Smooth muscle cell (in vitro differentiated cells): ENCODE results near the gene LTBP2. TPM values are rescaled to one million over a fixed set of nuclear protein-coding genes. Genes with fewer than 3 reads are reported as not detected.

Experiments
- DNase-seq: peaks from one replicate; lab custom pipeline; 2025; ENCODE audit not compliant: unreplicated experiment; lab: John Stamatoyannopoulos, UW
- H2AFZ ChIP-seq: fragments of 200-600 bp; sonication (generic); 2 replicates; pipeline ENCODE4 v1.6.0; 2016; ENCODE audit warnings: antibody characterized with exemption, low read depth, mild to moderate bottlenecking
- H3F3A ChIP-seq: fragments of 200-600 bp; sonication (generic); 2 replicates; pipeline ENCODE4 v1.6.0; 2017; ENCODE audit warnings: antibody characterized with exemption, low read depth
- H3K27ac ChIP-seq: fragments of 200-600 bp; sonication (generic); 2 replicates; pipeline ENCODE4 v1.5.1; 2016; ENCODE audit warnings: low read depth, mild to moderate bottlenecking
- H3K27me3 ChIP-seq: fragments of 200-600 bp; sonication (generic); 2 replicates; pipeline ENCODE4 v1.6.1; 2016; ENCODE audit warnings: low read depth, mild to moderate bottlenecking
- H3K36me3 ChIP-seq: fragments of 200-600 bp; sonication (generic); 2 replicates; pipeline ENCODE4 v1.5.1; 2016; ENCODE audit warnings: low read depth
- H3K4me1 ChIP-seq: fragments of 200-600 bp; sonication (generic); 2 replicates; pipeline ENCODE4 v1.5.1; 2016; ENCODE audit warnings: low read depth
- H3K4me2 ChIP-seq: fragments of 200-600 bp; sonication (generic); 2 replicates; pipeline ENCODE4 v1.6.0; 2016; ENCODE audit warnings: mild to moderate bottlenecking
- H3K4me3 ChIP-seq: fragments of 200-600 bp; sonication (generic); 2 replicates; pipeline ENCODE4 v1.5.1; 2016; ENCODE audit warnings: mild to moderate bottlenecking
- H3K79me2 ChIP-seq: fragments of 200-600 bp; sonication (generic); 2 replicates; pipeline ENCODE4 v1.6.0; 2016; ENCODE audit warnings: low read depth, mild to moderate bottlenecking
- H3K9ac ChIP-seq: fragments of 200-600 bp; sonication (generic); 2 replicates; pipeline ENCODE4 v1.6.0; 2016; ENCODE audit warnings: low read depth
- H3K9me3 ChIP-seq: fragments of 200-600 bp; sonication (generic); replicated peaks from 2 replicates; pipeline ENCODE4 v1.5.1; 2016; ENCODE audit warnings: low read depth
- H4K20me1 ChIP-seq: fragments of 200-600 bp; sonication (generic); 2 replicates; pipeline ENCODE4 v1.6.0; 2016; ENCODE audit warnings: low read depth
- CTCF ChIP-seq: fragments of 200-600 bp; sonication (generic); IDR thresholded peaks from 2 replicates; pipeline ENCODE4 v1.5.1; 2017; ENCODE audit warnings: borderline replicate concordance, mild to moderate bottlenecking, antibody characterized with exemption; ENCODE audit not compliant: insufficient read depth, poor library complexity, severe bottlenecking
- WGBS: methylation state at CpG from one replicate; pipeline ENCODE4 v1.1.7; 2016; ENCODE audit warnings: low lambda C conversion rate; 5-methylcytosine and 5-hydroxymethylcytosine counted together
- polyA plus RNA-seq: library from polyadenylated mRNA; unstranded; fragments of >200 nt; fragmentation: Nextera tagmentation; extraction: Ambion mirVana; gene quantifications from 2 replicates; pipeline ENCODE4 v1.2.1, GENCODE V29; 2016
- total RNA-seq: library from RNA; depleted of rRNA; stranded (reverse); fragments of >200 nt; gene quantifications from 2 replicates; pipeline ENCODE4 v1.2.3, GENCODE V29; 2014

LTBP2 gene
- total and polyA plus RNA-seq, 2 experiments from 2014 or later, result 90.1 to 108 TPM

- H4K20me1 ChIP-seq, result peaks cover 26% of the 10 kb centered on the region
- H3F3A ChIP-seq, result no peaks in the 10 kb centered on the region
- 78% methylated on average over 6 of the region's 6 CpGs for WGBS
- no peaks in the 10 kb centered on the region for H3K9me3 ChIP-seq
- H3K4me2 ChIP-seq, result no peak overlapping the region
- no peak overlapping the region for H3K27ac ChIP-seq
- no peak overlapping the region for H3K9ac ChIP-seq
- no peaks in the 10 kb centered on the region for H3K36me3 ChIP-seq
- no peaks in the 10 kb centered on the region for H3K4me1 ChIP-seq
- H3K79me2 ChIP-seq, result peaks cover 33% of the 10 kb centered on the region
- H2AFZ ChIP-seq, result no peak overlapping the region
- H3K27me3 ChIP-seq, result no peaks in the 10 kb centered on the region
- no peak for DNase-seq
- H3K4me3 ChIP-seq, result no peak overlapping the region
- no peak for TF ChIP-seq CTCF
Measured at GRCh38 chr14:74591394-74591793, 20.6 kb downstream of the LTBP2 start.

- Histone ChIP-seq H3K27ac (no peak overlapping the region), H3K79me2 (peaks cover 24% of the 10 kb centered on the region), H3K4me2 (no peak overlapping the region), H4K20me1 (peaks cover 24% of the 10 kb centered on the region), H3F3A (no peaks in the 10 kb centered on the region), H3K36me3 (no peaks in the 10 kb centered on the region), H3K27me3 (no peaks in the 10 kb centered on the region), H3K4me1 (no peaks in the 10 kb centered on the region), H3K9me3 (no peaks in the 10 kb centered on the region), H2AFZ (no peak overlapping the region), H3K9ac (no peak overlapping the region), H3K4me3 (no peak overlapping the region)
- WGBS, result 91% methylated on average over 5 of the region's 5 CpGs
- no peak for DNase-seq
- TF ChIP-seq CTCF, result no peak
Measured at GRCh38 chr14:74589291-74589879, 22.7 kb downstream of the LTBP2 start.

- DNase-seq, result no peak
- no peak overlapping the region for H3K4me2 ChIP-seq
- H3K9ac ChIP-seq, result no peak overlapping the region
- no peaks in the 10 kb centered on the region for H3K4me1 ChIP-seq
- H4K20me1 ChIP-seq, result peaks cover 24% of the 10 kb centered on the region
- peaks cover 24% of the 10 kb centered on the region for H3K79me2 ChIP-seq
- TF ChIP-seq CTCF, result no peak
- 95% methylated on average over 10 of the region's 10 CpGs for WGBS
- H3F3A ChIP-seq, result no peaks in the 10 kb centered on the region
- H3K9me3 ChIP-seq, result no peaks in the 10 kb centered on the region
- H3K36me3 ChIP-seq, result no peaks in the 10 kb centered on the region
- no peaks in the 10 kb centered on the region for H3K27me3 ChIP-seq
- H3K4me3 ChIP-seq, result no peak overlapping the region
- H3K27ac ChIP-seq, result no peak overlapping the region
- no peak overlapping the region for H2AFZ ChIP-seq
Measured at GRCh38 chr14:74587363-74587707, 24.7 kb downstream of the LTBP2 start.

GRCh38 chr14:74586681-74587362, 25.2 kb downstream of the LTBP2 start:
- WGBS, result 94% methylated on average over 18 of the region's 18 CpGs
- Histone ChIP-seq H3K79me2 (peaks cover 24% of the 10 kb centered on the region), H3K9me3 (no peaks in the 10 kb centered on the region), H3K4me3 (no peak overlapping the region), H3K27ac (no peak overlapping the region), H3K4me1 (no peaks in the 10 kb centered on the region), H3K27me3 (no peaks in the 10 kb centered on the region), H2AFZ (no peak overlapping the region), H3K36me3 (no peaks in the 10 kb centered on the region), H3K4me2 (no peak overlapping the region), H4K20me1 (peaks cover 24% of the 10 kb centered on the region), H3K9ac (no peak overlapping the region), H3F3A (no peaks in the 10 kb centered on the region)
- DNase-seq, result no peak
- TF ChIP-seq CTCF, result no peak
